NB4 (cell line): ENCODE results near the gene PRR13.

Source experiments
- CTCF ChIP-seq: IDR thresholded peaks from one replicate; pipeline ENCODE4 v1.5.1; 2012; ENCODE audit warnings: low read depth, low read length
- POLR2A ChIP-seq: IDR thresholded peaks from 2 replicates; pipeline ENCODE4 v1.6.1; 2011; ENCODE audit warnings: mild to moderate bottlenecking; ENCODE audit not compliant: insufficient read length; ENCODE audit errors: extremely low read depth
- TF ChIP-seq, protein P1 (sequence below): IDR thresholded peaks from 2 replicates; pipeline ENCODE4 v1.6.1; 2011; ENCODE audit warnings: low read depth, low read length

DNA sequence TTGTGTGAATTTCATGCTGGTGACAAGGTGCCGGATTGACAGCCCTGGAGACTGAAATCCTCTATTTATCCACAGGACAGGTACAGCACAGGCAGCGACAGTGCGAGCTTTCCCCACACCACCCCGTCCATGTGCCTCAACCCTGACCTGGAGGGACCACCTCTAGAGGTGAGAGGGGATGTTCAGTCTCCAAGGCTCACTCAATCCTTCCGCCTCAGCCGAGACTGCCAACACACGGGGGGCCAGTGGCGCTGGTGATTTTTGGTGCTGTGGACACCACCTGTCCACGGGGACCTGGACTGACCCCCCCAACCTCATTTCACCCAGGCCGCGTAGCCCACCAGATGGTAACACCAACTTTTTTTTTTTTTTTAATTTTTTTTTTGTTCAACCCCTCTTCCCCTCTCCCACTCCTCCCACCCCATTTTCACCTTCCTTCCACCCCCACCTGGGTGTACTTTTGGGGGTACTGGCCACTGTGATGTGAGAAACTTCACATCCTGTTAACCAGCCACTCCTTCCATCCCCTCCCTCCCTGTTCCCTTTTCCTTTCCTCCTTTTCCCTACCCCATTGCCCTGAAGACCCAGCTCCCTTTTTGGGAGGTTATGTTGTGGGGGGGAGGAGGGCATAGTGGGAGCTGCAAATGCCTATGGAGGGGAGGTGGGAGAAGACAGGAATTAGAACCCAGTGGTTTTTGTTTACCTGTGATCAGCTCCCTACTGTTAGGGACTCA is 23.3 kb downstream of the PRR13 start:
- no peak for TF ChIP-seq CTCF
- TF ChIP-seq POLR2A: no peak
- TF ChIP-seq, protein P1, sequence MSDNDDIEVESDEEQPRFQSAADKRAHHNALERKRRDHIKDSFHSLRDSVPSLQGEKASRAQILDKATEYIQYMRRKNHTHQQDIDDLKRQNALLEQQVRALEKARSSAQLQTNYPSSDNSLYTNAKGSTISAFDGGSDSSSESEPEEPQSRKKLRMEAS: no peak
